HG03354 (cell line): Measurements from ENCODE around the gene PAM16.
"Not testable (repeated sequence)": the region's sequence is repeated elsewhere in the genome, so short reads cannot be mapped to it uniquely, and the experiment has no call there.

Source experiments
- ATAC-seq: cut with Tn5 transposase; IDR thresholded peaks from one replicate; pipeline ENCODE4 v1.9.1; 2021; ENCODE audit warnings: mild to moderate bottlenecking; ENCODE audit not compliant: unreplicated experiment, poor library complexity, severe bottlenecking

Gene PAM16

GRCh38 chr16:4358236-4358635 is 7.1 kb upstream of the PAM16 start:
- no peak for ATAC-seq

DNA sequence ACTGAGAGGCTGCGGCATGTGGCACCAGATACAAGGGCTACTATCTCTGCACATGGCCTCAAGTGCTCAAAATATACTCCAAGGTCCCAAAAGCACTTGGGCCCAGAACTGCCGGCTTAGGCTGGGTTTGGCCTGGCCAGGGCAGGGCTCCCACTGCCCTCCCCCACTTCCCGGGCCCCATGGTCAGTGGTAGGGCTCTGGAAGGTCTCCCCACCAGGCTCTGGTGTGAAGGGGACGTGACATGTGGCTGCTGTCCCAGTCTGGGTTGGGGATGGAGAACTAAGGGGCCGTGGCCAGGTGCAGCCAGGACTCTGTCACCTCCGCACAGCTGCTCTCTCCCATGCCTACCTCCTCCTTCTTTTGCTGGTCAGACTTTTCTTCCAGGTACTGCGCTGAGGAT is 5.7 kb upstream of the PAM16 start:
- no peak for ATAC-seq

DNA sequence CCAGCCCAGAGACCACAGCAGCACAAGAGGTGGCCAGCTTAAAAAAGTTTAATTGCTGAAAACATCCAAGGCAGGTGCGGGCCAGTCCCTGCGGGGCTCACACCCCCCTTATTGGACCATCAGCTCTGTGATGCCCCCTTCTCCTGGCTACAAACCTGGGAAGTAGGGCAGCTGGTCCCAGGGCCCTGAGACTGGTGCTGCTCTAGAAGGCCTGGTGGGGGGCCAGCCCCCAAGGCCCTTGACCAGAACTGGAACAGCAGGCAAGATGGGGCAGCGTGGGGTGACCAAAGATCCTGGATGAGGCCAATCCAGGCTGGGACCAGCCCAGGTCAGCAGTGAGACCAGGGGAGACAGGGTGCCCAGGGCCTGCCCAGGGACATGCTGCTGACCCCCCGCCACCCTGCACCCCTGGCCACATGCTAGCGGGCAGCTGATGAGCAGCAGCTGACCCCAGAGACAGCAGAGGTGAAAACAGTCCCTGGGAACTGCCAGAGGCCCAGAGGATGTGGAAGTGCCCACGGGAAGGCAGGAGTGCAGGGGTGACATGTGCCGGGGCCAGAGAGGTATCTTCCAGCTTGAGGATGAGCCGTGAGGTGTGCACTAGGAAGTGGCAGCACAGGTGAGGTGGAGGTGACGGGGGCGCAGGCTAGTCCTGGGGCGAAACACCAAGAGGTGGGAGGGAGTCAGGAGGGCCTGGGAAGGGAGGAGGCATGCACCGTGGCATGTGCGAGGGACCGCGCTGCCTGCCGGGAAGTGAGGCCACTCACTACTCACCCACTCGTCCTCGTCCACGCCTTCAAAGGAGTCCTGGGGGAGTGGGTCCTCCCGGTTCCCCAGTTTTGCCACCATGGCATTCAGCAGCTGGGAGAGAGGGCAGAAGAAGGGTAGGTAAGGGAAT is 3.6 kb upstream of the PAM16 start:
- ATAC-seq = no peak

- ATAC-seq = no peak
Observed at GRCh38 chr16:4353675-4354074, 2.6 kb upstream of the PAM16 start.

DNA sequence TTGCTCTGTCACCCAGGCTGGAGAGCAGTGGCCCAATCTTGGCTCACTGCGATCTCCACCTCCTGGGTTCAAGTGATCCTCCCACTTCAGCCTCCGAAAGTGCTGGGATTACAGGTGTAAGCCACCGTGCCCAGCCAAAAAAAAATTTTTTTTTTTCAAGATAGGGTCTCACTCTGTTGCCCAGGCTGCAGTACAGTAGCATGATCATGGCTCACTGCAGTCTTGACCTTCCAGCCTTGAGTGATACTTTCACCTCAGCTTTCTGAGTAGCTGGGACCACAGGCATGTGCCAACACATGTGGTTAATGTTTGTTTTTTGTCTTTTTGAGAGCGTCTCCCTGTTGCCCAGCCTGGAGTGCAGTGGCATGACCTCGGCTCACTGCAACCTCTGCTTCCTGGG is 1.7 kb upstream of the PAM16 start:
- no peak for ATAC-seq

GRCh38 chr16:4351880-4352279 is 759 bp upstream of the PAM16 start:
- ATAC-seq = no peak

GRCh38 chr16:4350365-4350786 is 745 bp downstream of the PAM16 start:
- no peak for ATAC-seq

DNA sequence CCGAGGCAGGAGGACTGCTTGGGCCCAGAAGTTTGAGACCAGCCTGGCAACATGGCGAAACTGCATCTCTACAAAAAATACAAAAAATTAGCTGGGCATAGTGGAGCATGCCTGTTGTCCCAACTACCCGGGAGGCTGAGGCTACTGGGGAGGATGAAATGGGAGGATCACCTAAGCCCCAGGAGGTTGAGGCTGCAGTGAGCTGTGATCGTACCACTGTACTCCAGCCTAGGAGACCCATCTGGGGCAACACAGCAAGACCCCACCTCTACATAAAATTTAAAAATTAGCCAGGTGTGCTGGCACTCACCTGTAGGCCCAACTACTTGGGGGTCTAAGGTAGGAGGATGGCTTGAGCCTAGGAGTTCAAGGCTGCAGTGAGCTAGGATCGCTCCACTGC is 1.8 kb downstream of the PAM16 start:
- ATAC-seq = no peak

- no peak for ATAC-seq
Observed at GRCh38 chr16:4347765-4348509, 3.2 kb downstream of the PAM16 start.

GRCh38 chr16:4347010-4347409 is 4.1 kb downstream of the PAM16 start:
- no peak for ATAC-seq

GRCh38 chr16:4345836-4346781 is 5.0 kb downstream of the PAM16 start:
- ATAC-seq = no peak

GRCh38 chr16:4344983-4345835 is 5.9 kb downstream of the PAM16 start:
- ATAC-seq = no peak

DNA sequence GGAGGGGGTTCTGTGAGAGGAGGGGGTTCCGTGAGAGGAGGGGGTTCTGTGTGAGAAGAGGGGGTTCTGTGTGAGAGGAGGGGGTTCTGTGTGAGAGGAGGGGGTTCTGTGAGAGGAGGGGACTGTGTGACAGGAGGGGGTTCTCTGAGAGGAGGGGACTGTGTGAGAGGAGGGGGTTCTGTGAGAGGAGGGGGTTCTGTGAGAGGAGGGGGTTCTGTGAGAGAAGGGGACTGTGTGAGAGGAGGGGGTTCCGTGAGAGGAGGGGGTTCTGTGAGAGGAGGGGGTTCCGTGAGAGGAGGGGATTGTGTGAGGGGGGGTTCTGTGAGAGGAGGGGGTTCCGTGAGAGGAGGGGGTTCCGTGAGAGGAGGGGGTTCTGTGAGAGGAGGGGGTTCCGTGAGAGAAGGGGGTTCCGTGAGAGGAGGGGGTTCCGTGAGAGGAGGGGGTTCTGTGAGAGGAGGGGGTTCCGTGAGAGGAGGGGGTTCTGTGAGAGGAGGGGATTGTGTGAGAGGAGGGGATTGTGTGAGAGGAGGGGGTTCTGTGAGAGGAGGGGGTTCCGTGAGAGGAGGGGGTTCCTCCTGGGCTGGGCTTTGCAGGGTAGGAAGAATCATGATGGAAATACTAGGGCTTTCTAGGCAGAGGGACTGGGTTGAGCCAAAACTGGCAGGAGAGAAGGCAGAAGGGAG is 6.7 kb downstream of the PAM16 start:
- not testable (repeated sequence) for ATAC-seq

DNA sequence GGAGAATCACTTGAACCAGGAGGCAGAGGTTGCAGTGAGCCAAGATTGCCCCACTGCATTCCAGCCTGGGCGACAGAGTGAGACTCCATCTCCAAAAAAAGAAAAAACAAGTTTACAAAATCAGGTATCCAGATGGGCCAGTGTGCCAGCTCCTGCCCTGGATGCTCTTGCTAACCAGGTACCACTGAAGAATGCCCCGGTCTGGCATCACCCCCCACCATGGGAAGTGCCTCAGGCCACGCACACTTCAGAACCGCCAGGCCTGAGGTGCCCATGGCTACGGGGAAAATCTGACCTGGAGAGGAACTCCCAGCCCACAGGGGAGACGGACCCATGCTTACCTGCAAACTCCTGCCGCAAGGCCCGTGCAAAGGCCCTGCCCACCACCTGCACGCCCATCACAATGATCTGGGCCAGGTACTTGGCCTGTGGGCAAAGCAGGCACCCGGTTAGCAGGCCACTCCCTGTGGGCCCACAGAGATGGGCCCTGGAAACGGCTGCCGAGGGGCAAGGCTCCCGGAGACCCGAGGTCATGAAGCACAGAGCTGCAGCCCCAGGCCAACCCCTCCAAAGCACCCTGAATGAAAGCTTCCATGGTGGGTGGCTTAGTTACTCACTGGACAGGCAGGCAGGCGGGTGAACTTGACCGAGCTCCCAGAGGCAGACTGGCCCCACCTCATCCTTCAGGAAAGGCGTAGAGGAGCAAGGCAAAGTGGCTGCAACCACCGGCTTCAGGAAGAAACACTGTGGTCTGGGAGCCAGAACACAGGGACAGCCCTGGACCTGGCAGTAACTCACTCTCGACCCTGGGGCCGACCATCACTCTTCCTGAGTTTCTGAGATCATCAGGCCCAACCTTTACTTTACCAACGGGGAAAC is 8.0 kb downstream of the PAM16 start:
- no peak for ATAC-seq

GRCh38 chr16:4341250-4341649 is 9.9 kb downstream of the PAM16 start:
- no peak for ATAC-seq

DNA sequence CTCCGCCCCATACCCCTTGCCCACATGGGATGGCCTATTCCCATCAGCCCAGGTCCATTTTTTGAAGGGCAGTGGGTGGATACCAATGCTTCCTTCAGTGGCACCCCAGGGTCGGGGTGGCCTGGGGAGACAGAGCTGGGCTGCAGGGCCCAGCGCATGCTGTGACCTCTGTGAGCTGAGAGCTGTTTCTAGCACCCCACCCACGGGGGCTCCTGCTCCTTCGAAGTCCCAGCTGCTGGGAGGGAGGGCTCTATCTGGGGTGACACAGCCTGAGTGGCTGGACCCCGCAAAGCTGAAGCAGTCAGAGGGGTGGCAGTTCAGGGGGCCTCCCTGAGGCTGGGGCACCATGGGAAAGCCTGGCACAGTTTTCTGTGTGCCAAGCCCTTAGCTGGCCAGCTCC is 10.7 kb downstream of the PAM16 start:
- ATAC-seq = no peak

- no peak for ATAC-seq
Observed at GRCh38 chr16:4339909-4340308, 11.2 kb downstream of the PAM16 start.

GRCh38 chr16:4339455-4339854 is 11.7 kb downstream of the PAM16 start:
- ATAC-seq = no peak
